WTC11 (cell line): ENCODE results near the gene GPR132. TPM values are rescaled to one million over a fixed set of nuclear protein-coding genes. Genes with fewer than 3 reads are reported as not detected.

ENCODE experiments used
- ATAC-seq: fragments of 200-7000 bp; cut with Tn5 transposase; 2 replicates; pipeline ENCODE4 v1.10.0; 2021; ENCODE audit warnings: mild to moderate bottlenecking, moderate library complexity
- CTCF ChIA-PET: fragments of 300-600 bp; sonication (Branson Sonifier 250); formaldehyde crosslinking; loops from one replicate; lab custom pipeline; 2021; ENCODE audit warnings: antibody characterized with exemption; lab: Charles Lee
- POLR2A ChIA-PET: fragments of 350-600 bp; sonication (Branson Sonifier 250); formaldehyde crosslinking; loops from one replicate; lab custom pipeline; 2021; ENCODE audit warnings: antibody characterized with exemption; lab: Charles Lee
- DNase-seq: peaks from one replicate; pipeline ENCODE4 v3.0.0; 2021; ENCODE audit warnings: low spot score
- H3K27ac Mint-ChIP-seq: 2 replicates; pipeline ENCODE4 v1.8.0; 2021; ENCODE audit warnings: mixed read lengths
- H3K27me3 Mint-ChIP-seq: 2 replicates; pipeline ENCODE4 v1.8.0; 2021; ENCODE audit warnings: low read depth, mild to moderate bottlenecking, moderate library complexity, mixed read lengths
- H3K36me3 Mint-ChIP-seq: 2 replicates; pipeline ENCODE4 v1.8.0; 2021; ENCODE audit warnings: mixed read lengths
- H3K4me1 Mint-ChIP-seq: 2 replicates; pipeline ENCODE4 v1.8.0; 2022; ENCODE audit warnings: mixed read lengths
- H3K4me3 Mint-ChIP-seq: 2 replicates; pipeline ENCODE4 v1.8.0; 2021; ENCODE audit warnings: mild to moderate bottlenecking, moderate library complexity, mixed read lengths
- H3K9me3 Mint-ChIP-seq: 2 replicates; pipeline ENCODE4 v1.8.0; 2021; ENCODE audit warnings: mixed read lengths
- ATF6 ChIP-seq: sonication (generic); formaldehyde crosslinking; IDR thresholded peaks from 2 replicates; pipeline ENCODE4 v1.8.1; 2023; ENCODE audit warnings: mild to moderate bottlenecking, missing genetic modification reagents
- CBFB ChIP-seq: sonication (generic); formaldehyde crosslinking; IDR thresholded peaks from 2 replicates; pipeline ENCODE4 v1.8.1; 2022; ENCODE audit warnings: mild to moderate bottlenecking, low read depth, missing genetic modification reagents
- EMX1 ChIP-seq: fragments of 250-450 bp; sonication (Bioruptor Pico); IDR thresholded peaks from 2 replicates; pipeline ENCODE4 v1.8.0; 2021; ENCODE audit warnings: mild to moderate bottlenecking
- GTF2I ChIP-seq: fragments of 250-450 bp; sonication (Bioruptor Pico); conservative IDR thresholded peaks from 2 replicates; pipeline ENCODE4 v1.4.0; 2021; ENCODE audit warnings: mild to moderate bottlenecking
- NR2C2 ChIP-seq: sonication (generic); formaldehyde crosslinking; IDR thresholded peaks from 2 replicates; pipeline ENCODE4 v1.8.0; 2022; ENCODE audit warnings: mild to moderate bottlenecking, missing genetic modification reagents
- OVOL2 ChIP-seq: fragments of 250-450 bp; sonication (Bioruptor Pico); IDR thresholded peaks from 2 replicates; pipeline ENCODE4 v1.9.0; 2021; ENCODE audit warnings: mild to moderate bottlenecking, borderline replicate concordance
- SMAD4 ChIP-seq: sonication (generic); formaldehyde crosslinking; IDR thresholded peaks from 2 replicates; pipeline ENCODE4 v1.8.0; 2022; ENCODE audit warnings: mild to moderate bottlenecking, missing genetic modification reagents
- ZMAT4 ChIP-seq: fragments of 250-450 bp; sonication (Bioruptor Pico); IDR thresholded peaks from 2 replicates; pipeline ENCODE4 v1.9.0; 2021; ENCODE audit warnings: mild to moderate bottlenecking
- ZNF423 ChIP-seq: fragments of 250-450 bp; sonication (Bioruptor Pico); IDR thresholded peaks from 2 replicates; pipeline ENCODE4 v2.1.2; 2022; ENCODE audit warnings: mild to moderate bottlenecking, moderate library complexity
- total RNA-seq: library from RNA; stranded (reverse); gene quantifications from 3 replicates; pipeline ENCODE4 v1.2.3, GENCODE V29; 2021
- TF ChIP-seq, protein P1 (sequence below): sonication (generic); formaldehyde crosslinking; IDR thresholded peaks from 2 replicates; pipeline ENCODE4 v1.8.1; 2023; ENCODE audit warnings: mild to moderate bottlenecking, moderate library complexity, missing genetic modification reagents
- TF ChIP-seq, protein P2 (sequence below): fragments of 250-450 bp; sonication (Bioruptor Pico); IDR thresholded peaks from 2 replicates; pipeline ENCODE4 v1.9.0; 2021; ENCODE audit warnings: mild to moderate bottlenecking
- TF ChIP-seq, protein P3 (sequence below): sonication (generic); formaldehyde crosslinking; IDR thresholded peaks from 2 replicates; pipeline ENCODE4 v1.8.0; 2023; ENCODE audit warnings: mild to moderate bottlenecking, missing genetic modification reagents
- TF ChIP-seq, protein P4 (sequence below): sonication (generic); formaldehyde crosslinking; IDR thresholded peaks from 2 replicates; pipeline ENCODE4 v1.8.1; 2023; ENCODE audit warnings: mild to moderate bottlenecking, missing genetic modification reagents, borderline replicate concordance

GPR132 gene
- total RNA-seq, 1 experiment from 2014 or later = 0.13 TPM

DNA sequence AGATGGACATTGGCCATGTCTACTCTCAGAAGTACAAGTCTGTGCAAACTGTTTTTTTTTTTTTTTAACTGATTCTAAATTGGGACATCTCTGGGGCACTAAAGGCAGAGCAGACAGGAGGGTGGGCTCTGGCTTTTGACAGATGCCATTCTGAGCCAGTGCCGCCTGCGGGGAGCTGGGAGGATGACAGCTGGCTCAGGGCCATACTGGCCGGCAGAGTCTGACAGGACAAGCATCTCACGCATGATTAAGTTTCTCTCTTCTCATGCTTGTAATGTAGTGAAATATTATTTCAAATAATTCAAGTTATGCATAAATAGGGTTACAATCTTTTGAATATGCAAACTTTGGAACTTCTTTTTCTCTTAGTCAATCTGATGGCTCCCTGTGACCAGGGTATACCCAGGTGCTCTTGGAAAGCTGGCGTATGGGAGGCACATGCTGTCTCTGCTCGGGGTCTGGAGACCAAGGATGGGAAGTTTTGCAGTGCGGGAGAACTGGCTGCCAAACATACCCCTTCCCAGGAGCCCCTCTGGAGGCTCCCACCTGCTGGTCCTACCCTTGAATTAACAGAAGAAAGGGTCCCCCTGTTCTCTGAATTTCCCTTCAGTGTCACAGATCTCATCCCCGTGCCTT lies 52.0 kb downstream of the GPR132 start:
- no peak overlapping the region for H3K4me3 Mint-ChIP-seq
- no peak for ATAC-seq
- H3K9me3 Mint-ChIP-seq = no peaks in the 10 kb centered on the region
- peaks cover 48% of the 10 kb centered on the region for H3K4me1 Mint-ChIP-seq
- POLR2A ChIA-PET = interaction anchor here (0.7 kb wide), 1 partner anchor 18 kb away, joined by 3 read pairs; no protein-coding TSS in a partner anchor
- TF ChIP-seq SMAD4 (CRISPR knock-in tag) (no peak), GTF2I (no peak)
- TF ChIP-seq, protein P1, sequence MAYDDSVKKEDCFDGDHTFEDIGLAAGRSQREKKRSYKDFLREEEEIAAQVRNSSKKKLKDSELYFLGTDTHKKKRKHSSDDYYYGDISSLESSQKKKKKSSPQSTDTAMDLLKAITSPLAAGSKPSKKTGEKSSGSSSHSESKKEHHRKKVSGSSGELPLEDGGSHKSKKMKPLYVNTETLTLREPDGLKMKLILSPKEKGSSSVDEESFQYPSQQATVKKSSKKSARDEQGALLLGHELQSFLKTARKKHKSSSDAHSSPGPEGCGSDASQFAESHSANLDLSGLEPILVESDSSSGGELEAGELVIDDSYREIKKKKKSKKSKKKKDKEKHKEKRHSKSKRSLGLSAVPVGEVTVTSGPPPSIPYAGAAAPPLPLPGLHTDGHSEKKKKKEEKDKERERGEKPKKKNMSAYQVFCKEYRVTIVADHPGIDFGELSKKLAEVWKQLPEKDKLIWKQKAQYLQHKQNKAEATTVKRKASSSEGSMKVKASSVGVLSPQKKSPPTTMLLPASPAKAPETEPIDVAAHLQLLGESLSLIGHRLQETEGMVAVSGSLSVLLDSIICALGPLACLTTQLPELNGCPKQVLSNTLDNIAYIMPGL (CRISPR knock-in tag) = no peak
- H3K27me3 Mint-ChIP-seq = no peaks in the 10 kb centered on the region
- H3K27ac Mint-ChIP-seq = peak overlapping the region; percentile 78; the same call in 1 of the 2 replicates
- peaks cover 27% of the 10 kb centered on the region for H3K36me3 Mint-ChIP-seq
- CTCF ChIA-PET = interaction anchor here (0.7 to 1.2 kb wide), 4 partner anchors 28 to 37 kb away, joined by 3 to 6 read pairs (median 4); no protein-coding TSS in a partner anchor
- DNase-seq = no peak

DNA sequence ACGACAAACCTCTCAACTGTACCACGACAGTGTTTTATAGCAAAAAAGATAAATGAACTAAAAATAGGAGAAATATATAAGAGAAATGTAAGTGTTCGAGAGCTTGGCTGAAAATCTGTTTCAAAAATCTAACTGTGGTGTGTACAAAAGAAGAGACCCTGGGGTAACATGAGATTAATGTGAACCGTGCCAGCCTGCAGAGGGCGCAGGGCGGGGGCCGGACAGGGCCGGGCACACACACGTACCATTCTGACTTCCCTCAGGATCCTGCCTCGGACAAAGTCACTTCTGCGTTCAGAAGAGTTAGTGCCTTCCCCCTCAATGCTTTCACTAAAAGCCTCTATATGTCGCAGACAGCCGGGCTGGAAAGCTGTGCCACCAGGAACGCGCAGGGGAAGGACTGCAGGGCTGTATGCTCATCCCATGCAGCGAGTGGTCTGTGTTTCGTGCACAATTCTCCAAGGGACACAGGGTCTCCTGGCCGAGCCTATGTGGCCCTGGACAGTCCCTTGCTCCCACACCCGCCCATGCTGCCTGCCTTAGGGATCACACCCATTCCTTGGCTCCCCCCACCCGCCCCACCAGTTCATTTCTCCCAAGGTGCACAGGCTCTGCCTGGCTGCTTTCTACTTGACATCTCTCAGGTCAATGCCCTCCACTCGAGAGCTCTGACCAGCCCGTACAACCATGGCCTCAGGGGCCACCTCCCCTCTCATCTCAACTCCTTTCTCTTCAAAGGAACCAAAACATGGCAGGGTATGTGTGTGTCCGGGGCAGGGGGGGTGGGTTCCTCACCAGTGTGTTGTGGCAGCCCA lies 52.9 kb downstream of the GPR132 start:
- no peak overlapping the region for H3K4me3 Mint-ChIP-seq
- TF ChIP-seq EMX1 (CRISPR knock-in tag) = no peak
- TF ChIP-seq, protein P2, sequence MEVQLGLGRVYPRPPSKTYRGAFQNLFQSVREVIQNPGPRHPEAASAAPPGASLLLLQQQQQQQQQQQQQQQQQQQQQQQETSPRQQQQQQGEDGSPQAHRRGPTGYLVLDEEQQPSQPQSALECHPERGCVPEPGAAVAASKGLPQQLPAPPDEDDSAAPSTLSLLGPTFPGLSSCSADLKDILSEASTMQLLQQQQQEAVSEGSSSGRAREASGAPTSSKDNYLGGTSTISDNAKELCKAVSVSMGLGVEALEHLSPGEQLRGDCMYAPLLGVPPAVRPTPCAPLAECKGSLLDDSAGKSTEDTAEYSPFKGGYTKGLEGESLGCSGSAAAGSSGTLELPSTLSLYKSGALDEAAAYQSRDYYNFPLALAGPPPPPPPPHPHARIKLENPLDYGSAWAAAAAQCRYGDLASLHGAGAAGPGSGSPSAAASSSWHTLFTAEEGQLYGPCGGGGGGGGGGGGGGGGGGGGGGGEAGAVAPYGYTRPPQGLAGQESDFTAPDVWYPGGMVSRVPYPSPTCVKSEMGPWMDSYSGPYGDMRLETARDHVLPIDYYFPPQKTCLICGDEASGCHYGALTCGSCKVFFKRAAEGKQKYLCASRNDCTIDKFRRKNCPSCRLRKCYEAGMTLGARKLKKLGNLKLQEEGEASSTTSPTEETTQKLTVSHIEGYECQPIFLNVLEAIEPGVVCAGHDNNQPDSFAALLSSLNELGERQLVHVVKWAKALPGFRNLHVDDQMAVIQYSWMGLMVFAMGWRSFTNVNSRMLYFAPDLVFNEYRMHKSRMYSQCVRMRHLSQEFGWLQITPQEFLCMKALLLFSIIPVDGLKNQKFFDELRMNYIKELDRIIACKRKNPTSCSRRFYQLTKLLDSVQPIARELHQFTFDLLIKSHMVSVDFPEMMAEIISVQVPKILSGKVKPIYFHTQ (CRISPR knock-in tag) = no peak
- no peak for TF ChIP-seq ATF6
- DNase-seq (no peak), ATAC-seq (no peak)
- H3K9me3 Mint-ChIP-seq = no peaks in the 10 kb centered on the region
- peaks cover 40% of the 10 kb centered on the region for H3K4me1 Mint-ChIP-seq
- peaks cover 23% of the 10 kb centered on the region for H3K36me3 Mint-ChIP-seq
- peak overlapping the region; percentile 23; the same call in 1 of the 2 replicates for H3K27ac Mint-ChIP-seq
- ChIA-PET CTCF (interaction anchor here (0.8 to 1.2 kb wide), 2 partner anchors 35 to 36 kb away, joined by 3 to 6 read pairs; no protein-coding TSS in a partner anchor), POLR2A (interaction anchor here (0.7 kb wide), 1 partner anchor 19 kb away, joined by 3 read pairs; no protein-coding TSS in a partner anchor)
- no peaks in the 10 kb centered on the region for H3K27me3 Mint-ChIP-seq

DNA sequence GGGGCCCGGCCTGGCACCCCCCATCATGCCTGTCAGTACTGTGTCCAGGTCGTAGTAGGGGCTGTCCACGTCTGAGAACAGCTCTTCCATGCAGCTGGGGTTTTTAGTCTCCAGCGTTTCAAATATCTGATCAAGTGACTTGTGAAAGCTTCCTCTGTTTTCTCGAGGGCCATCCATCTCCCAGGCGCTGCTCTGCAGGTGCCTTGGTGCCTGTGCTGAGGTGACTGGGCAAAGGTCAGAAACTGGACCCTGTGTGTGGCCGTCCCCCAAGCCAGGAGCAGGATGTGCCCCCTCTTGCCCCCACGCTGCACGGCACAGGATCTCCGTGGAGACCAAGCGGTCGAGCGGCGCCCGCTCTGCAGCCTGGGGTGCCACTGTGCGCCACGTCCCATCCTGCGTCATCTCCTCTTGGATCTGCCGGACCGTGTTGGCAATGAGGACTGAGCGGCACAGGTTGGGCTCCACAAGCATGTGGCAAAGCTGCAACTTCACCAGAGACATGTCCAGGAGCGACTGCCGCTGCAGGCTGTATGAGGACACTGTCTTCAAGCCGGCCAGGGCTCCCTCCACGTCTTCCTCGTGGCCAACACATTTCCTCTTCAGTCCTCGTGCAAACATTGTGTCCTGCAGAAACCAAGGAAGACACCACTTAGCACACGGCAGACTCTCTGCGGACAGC lies 53.8 kb downstream of the GPR132 start:
- Mint-ChIP-seq H3K27ac (no peak overlapping the region), H3K36me3 (peaks cover 21% of the 10 kb centered on the region), H3K4me3 (no peak overlapping the region), H3K27me3 (no peaks in the 10 kb centered on the region), H3K9me3 (no peaks in the 10 kb centered on the region), H3K4me1 (peaks cover 31% of the 10 kb centered on the region)
- TF ChIP-seq, protein P3, sequence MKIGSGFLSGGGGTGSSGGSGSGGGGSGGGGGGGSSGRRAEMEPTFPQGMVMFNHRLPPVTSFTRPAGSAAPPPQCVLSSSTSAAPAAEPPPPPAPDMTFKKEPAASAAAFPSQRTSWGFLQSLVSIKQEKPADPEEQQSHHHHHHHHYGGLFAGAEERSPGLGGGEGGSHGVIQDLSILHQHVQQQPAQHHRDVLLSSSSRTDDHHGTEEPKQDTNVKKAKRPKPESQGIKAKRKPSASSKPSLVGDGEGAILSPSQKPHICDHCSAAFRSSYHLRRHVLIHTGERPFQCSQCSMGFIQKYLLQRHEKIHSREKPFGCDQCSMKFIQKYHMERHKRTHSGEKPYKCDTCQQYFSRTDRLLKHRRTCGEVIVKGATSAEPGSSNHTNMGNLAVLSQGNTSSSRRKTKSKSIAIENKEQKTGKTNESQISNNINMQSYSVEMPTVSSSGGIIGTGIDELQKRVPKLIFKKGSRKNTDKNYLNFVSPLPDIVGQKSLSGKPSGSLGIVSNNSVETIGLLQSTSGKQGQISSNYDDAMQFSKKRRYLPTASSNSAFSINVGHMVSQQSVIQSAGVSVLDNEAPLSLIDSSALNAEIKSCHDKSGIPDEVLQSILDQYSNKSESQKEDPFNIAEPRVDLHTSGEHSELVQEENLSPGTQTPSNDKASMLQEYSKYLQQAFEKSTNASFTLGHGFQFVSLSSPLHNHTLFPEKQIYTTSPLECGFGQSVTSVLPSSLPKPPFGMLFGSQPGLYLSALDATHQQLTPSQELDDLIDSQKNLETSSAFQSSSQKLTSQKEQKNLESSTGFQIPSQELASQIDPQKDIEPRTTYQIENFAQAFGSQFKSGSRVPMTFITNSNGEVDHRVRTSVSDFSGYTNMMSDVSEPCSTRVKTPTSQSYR (CRISPR knock-in tag) = no peak
- TF ChIP-seq, protein P4, sequence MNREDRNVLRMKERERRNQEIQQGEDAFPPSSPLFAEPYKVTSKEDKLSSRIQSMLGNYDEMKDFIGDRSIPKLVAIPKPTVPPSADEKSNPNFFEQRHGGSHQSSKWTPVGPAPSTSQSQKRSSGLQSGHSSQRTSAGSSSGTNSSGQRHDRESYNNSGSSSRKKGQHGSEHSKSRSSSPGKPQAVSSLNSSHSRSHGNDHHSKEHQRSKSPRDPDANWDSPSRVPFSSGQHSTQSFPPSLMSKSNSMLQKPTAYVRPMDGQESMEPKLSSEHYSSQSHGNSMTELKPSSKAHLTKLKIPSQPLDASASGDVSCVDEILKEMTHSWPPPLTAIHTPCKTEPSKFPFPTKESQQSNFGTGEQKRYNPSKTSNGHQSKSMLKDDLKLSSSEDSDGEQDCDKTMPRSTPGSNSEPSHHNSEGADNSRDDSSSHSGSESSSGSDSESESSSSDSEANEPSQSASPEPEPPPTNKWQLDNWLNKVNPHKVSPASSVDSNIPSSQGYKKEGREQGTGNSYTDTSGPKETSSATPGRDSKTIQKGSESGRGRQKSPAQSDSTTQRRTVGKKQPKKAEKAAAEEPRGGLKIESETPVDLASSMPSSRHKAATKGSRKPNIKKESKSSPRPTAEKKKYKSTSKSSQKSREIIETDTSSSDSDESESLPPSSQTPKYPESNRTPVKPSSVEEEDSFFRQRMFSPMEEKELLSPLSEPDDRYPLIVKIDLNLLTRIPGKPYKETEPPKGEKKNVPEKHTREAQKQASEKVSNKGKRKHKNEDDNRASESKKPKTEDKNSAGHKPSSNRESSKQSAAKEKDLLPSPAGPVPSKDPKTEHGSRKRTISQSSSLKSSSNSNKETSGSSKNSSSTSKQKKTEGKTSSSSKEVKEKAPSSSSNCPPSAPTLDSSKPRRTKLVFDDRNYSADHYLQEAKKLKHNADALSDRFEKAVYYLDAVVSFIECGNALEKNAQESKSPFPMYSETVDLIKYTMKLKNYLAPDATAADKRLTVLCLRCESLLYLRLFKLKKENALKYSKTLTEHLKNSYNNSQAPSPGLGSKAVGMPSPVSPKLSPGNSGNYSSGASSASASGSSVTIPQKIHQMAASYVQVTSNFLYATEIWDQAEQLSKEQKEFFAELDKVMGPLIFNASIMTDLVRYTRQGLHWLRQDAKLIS = no peak
- no peak for TF ChIP-seq CBFB
- TF ChIP-seq ZMAT4 (CRISPR knock-in tag) = no peak
- TF ChIP-seq NR2C2 = no peak
- TF ChIP-seq ZNF423 = no peak
- no peak for TF ChIP-seq OVOL2 (CRISPR knock-in tag)
- CTCF ChIA-PET = interaction anchor here (1.2 kb wide), 1 partner anchor 243 kb away, joined by 3 read pairs; no protein-coding TSS in a partner anchor
- ATAC-seq (no peak), DNase-seq (no peak)
- POLR2A ChIA-PET = no interaction called here
